Neural progenitor cell (in vitro differentiated cells): ENCODE results near the gene CNTNAP2. TPM values are rescaled to one million over a fixed set of nuclear protein-coding genes. Genes with fewer than 3 reads are reported as not detected.
A peak's percentile ranks its signal among the peaks of the same experiment; 100 is the strongest.

Source experiments
- DNase-seq: peaks from one replicate; pipeline ENCODE4 v3.0.0-alpha.2; 2016; ENCODE audit warnings: low spot score
- H2AFZ ChIP-seq: fragments of 200-600 bp; sonication (generic); replicated peaks from 2 replicates; pipeline ENCODE4 v1.6.1; 2016; ENCODE audit warnings: antibody characterized with exemption
- H3F3A ChIP-seq: fragments of 200-600 bp; sonication (generic); 2 replicates; pipeline ENCODE4 v1.6.1; 2016; ENCODE audit warnings: antibody characterized with exemption, low read depth
- H3K27ac ChIP-seq: fragments of 200-600 bp; sonication (generic); 2 replicates; pipeline ENCODE4 v1.5.1; 2016; ENCODE audit warnings: mild to moderate bottlenecking
- H3K27me3 ChIP-seq: fragments of 200-600 bp; sonication (generic); 2 replicates; pipeline ENCODE4 v1.6.1; 2016; ENCODE audit warnings: mild to moderate bottlenecking, moderate library complexity
- H3K36me3 ChIP-seq: fragments of 200-600 bp; sonication (generic); 2 replicates; pipeline ENCODE4 v1.5.1; 2016
- H3K4me1 ChIP-seq: fragments of 200-600 bp; sonication (generic); 2 replicates; pipeline ENCODE4 v1.6.1; 2016; ENCODE audit warnings: mixed run types
- H3K4me2 ChIP-seq: fragments of 200-600 bp; sonication (generic); 2 replicates; pipeline ENCODE4 v1.6.1; 2016
- H3K4me3 ChIP-seq: fragments of 200-600 bp; sonication (generic); 2 replicates; pipeline ENCODE4 v1.5.1; 2016
- H3K79me2 ChIP-seq: fragments of 200-600 bp; sonication (generic); 2 replicates; pipeline ENCODE4 v1.6.1; 2016; ENCODE audit warnings: low read depth
- H3K9ac ChIP-seq: fragments of 200-600 bp; sonication (generic); 2 replicates; pipeline ENCODE4 v1.6.1; 2016
- H3K9me3 ChIP-seq: fragments of 200-600 bp; sonication (generic); 2 replicates; pipeline ENCODE4 v1.5.1; 2016; ENCODE audit warnings: low read depth
- H4K20me1 ChIP-seq: fragments of 200-600 bp; sonication (generic); 2 replicates; pipeline ENCODE4 v1.6.1; 2016; ENCODE audit warnings: low read depth
- H3K27ac Mint-ChIP-seq: 3 replicates; pipeline ENCODE4 v1.8.0; 2021; ENCODE audit warnings: mixed read lengths
- H3K27me3 Mint-ChIP-seq: 2 replicates; pipeline ENCODE4 v1.8.0; 2022; ENCODE audit warnings: low read depth, mild to moderate bottlenecking, inconsistent platforms, moderate library complexity, mixed read lengths; ENCODE audit not compliant: insufficient read depth
- H3K36me3 Mint-ChIP-seq: 3 replicates; pipeline ENCODE4 v1.8.0; 2021; ENCODE audit warnings: mixed read lengths
- H3K4me1 Mint-ChIP-seq: 3 replicates; pipeline ENCODE4 v1.8.0; 2021; ENCODE audit warnings: mixed read lengths
- H3K4me3 Mint-ChIP-seq: 3 replicates; pipeline ENCODE4 v1.8.0; 2021; ENCODE audit warnings: mild to moderate bottlenecking, moderate library complexity, mixed read lengths
- H3K9me3 Mint-ChIP-seq: 3 replicates; pipeline ENCODE4 v1.8.0; 2020; ENCODE audit warnings: mixed read lengths
- EZH2 ChIP-seq: fragments of 200-600 bp; sonication (generic); IDR thresholded peaks from 2 replicates; pipeline ENCODE4 v1.6.1; 2017; ENCODE audit warnings: antibody characterized with exemption, mild to moderate bottlenecking, moderate library complexity
- EZH2phosphoT487 ChIP-seq: fragments of 200-600 bp; sonication (generic); IDR thresholded peaks from 2 replicates; pipeline ENCODE4 v1.6.1; 2017; ENCODE audit warnings: antibody characterized with exemption
- total RNA-seq: library from RNA; depleted of rRNA; stranded (reverse); fragments of >200 nt; gene quantifications from 2 replicates; pipeline ENCODE4 v1.2.3, GENCODE V29; 2015; ENCODE audit warnings: low replicate concordance
- TF ChIP-seq, protein P1 (sequence below): fragments of 200-600 bp; sonication (generic); IDR thresholded peaks from 2 replicates; pipeline ENCODE4 v1.5.1; 2017; ENCODE audit warnings: antibody characterized with exemption, mild to moderate bottlenecking

CNTNAP2 gene
- total RNA-seq, 1 donor from 2014 or later = 126 TPM

- Mint-ChIP-seq H3K27me3 (no peaks in the 10 kb centered on the region), H3K4me1 (peaks cover 3% of the 10 kb centered on the region)
- no peak overlapping the region for H3K27ac ChIP-seq
Observed at GRCh38 chr7:147013825-147014224, 897.2 kb downstream of the CNTNAP2 start.

GRCh38 chr7:147014286-147014955, 897.8 kb downstream of the CNTNAP2 start:
- Histone ChIP-seq H3K4me2 (no peak overlapping the region), H2AFZ (no peak overlapping the region), H3K27ac (no peak overlapping the region), H3K36me3 (no peaks in the 10 kb centered on the region), H3K9me3 (no peaks in the 10 kb centered on the region), H3K4me1 (peaks cover 8% of the 10 kb centered on the region), H4K20me1 (no peaks in the 10 kb centered on the region), H3F3A (no peaks in the 10 kb centered on the region), H3K4me3 (no peak overlapping the region), H3K9ac (no peak overlapping the region), H3K79me2 (no peaks in the 10 kb centered on the region), H3K27me3 (no peaks in the 10 kb centered on the region)
- peak; percentile 15 for DNase-seq
- Mint-ChIP-seq H3K36me3 (no peaks in the 10 kb centered on the region), H3K4me1 (peaks cover 3% of the 10 kb centered on the region), H3K4me3 (no peak overlapping the region), H3K27me3 (no peaks in the 10 kb centered on the region), H3K9me3 (no peaks in the 10 kb centered on the region), H3K27ac (no peak overlapping the region)
- TF ChIP-seq EZH2phosphoT487 = no peak
- TF ChIP-seq, protein P1, sequence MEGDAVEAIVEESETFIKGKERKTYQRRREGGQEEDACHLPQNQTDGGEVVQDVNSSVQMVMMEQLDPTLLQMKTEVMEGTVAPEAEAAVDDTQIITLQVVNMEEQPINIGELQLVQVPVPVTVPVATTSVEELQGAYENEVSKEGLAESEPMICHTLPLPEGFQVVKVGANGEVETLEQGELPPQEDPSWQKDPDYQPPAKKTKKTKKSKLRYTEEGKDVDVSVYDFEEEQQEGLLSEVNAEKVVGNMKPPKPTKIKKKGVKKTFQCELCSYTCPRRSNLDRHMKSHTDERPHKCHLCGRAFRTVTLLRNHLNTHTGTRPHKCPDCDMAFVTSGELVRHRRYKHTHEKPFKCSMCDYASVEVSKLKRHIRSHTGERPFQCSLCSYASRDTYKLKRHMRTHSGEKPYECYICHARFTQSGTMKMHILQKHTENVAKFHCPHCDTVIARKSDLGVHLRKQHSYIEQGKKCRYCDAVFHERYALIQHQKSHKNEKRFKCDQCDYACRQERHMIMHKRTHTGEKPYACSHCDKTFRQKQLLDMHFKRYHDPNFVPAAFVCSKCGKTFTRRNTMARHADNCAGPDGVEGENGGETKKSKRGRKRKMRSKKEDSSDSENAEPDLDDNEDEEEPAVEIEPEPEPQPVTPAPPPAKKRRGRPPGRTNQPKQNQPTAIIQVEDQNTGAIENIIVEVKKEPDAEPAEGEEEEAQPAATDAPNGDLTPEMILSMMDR = no peak
- TF ChIP-seq EZH2 = no peak

More at GRCh38 chr7:147013825-147014224, 897.2 kb downstream of the CNTNAP2 start:
- no peak for TF ChIP-seq EZH2
- no peak for TF ChIP-seq EZH2phosphoT487
- TF ChIP-seq, protein P1 = no peak
- no peaks in the 10 kb centered on the region for H3K79me2 ChIP-seq
- Mint-ChIP-seq H3K27ac (no peak overlapping the region), H3K4me3 (no peak overlapping the region), H3K36me3 (no peaks in the 10 kb centered on the region), H3K9me3 (no peaks in the 10 kb centered on the region)
- no peaks in the 10 kb centered on the region for H3K27me3 ChIP-seq
- H3F3A ChIP-seq = no peaks in the 10 kb centered on the region
- H3K9ac ChIP-seq = no peak overlapping the region
- H3K4me3 ChIP-seq = no peak overlapping the region
- no peak overlapping the region for H3K4me2 ChIP-seq
- no peaks in the 10 kb centered on the region for H3K9me3 ChIP-seq
- H3K36me3 ChIP-seq = no peaks in the 10 kb centered on the region
- no peak for DNase-seq
- H4K20me1 ChIP-seq = no peaks in the 10 kb centered on the region
- H2AFZ ChIP-seq = no peak overlapping the region
- peaks cover 8% of the 10 kb centered on the region for H3K4me1 ChIP-seq

- H3K4me2 ChIP-seq = no peak overlapping the region
- H3K27me3 Mint-ChIP-seq = no peaks in the 10 kb centered on the region
- H4K20me1 ChIP-seq = no peaks in the 10 kb centered on the region
- no peaks in the 10 kb centered on the region for H3K9me3 Mint-ChIP-seq
- no peaks in the 10 kb centered on the region for H3K9me3 ChIP-seq
- no peak overlapping the region for H3K4me3 ChIP-seq
- H3F3A ChIP-seq = no peaks in the 10 kb centered on the region
- no peak overlapping the region for H3K27ac Mint-ChIP-seq
- no peak for DNase-seq
- H2AFZ ChIP-seq = peak overlapping the region; percentile 67
- no peaks in the 10 kb centered on the region for H3K79me2 ChIP-seq
- no peak for TF ChIP-seq EZH2
- TF ChIP-seq, protein P1 = no peak
- no peak for TF ChIP-seq EZH2phosphoT487
- no peaks in the 10 kb centered on the region for H3K27me3 ChIP-seq
- H3K36me3 ChIP-seq = no peaks in the 10 kb centered on the region
- H3K9ac ChIP-seq = no peak overlapping the region
- peaks cover 8% of the 10 kb centered on the region for H3K4me1 ChIP-seq
- H3K4me3 Mint-ChIP-seq = no peak overlapping the region
- peaks cover 3% of the 10 kb centered on the region for H3K4me1 Mint-ChIP-seq
- H3K36me3 Mint-ChIP-seq = no peaks in the 10 kb centered on the region
- H3K27ac ChIP-seq = no peak overlapping the region
Observed at GRCh38 chr7:147015999-147016398, 899.4 kb downstream of the CNTNAP2 start.
